DOHH2 (cell line): Measurements from ENCODE around the gene TMOD2.

Experiments used
- EZH2phosphoT487 ChIP-seq: fragments of 200-600 bp; sonication (generic); IDR thresholded peaks from 2 replicates; pipeline ENCODE4 v1.6.1; 2017; ENCODE audit warnings: borderline replicate concordance, mild to moderate bottlenecking, antibody characterized with exemption, low read length, moderate library complexity, mixed read lengths
- TF ChIP-seq, protein P1 (sequence below): fragments of 200-600 bp; sonication (generic); IDR thresholded peaks from one replicate; pipeline ENCODE4 v1.5.1; 2014; ENCODE audit warnings: antibody characterized with exemption, mild to moderate bottlenecking, low read depth, low read length; ENCODE audit not compliant: poor library complexity, severe bottlenecking

DNA sequence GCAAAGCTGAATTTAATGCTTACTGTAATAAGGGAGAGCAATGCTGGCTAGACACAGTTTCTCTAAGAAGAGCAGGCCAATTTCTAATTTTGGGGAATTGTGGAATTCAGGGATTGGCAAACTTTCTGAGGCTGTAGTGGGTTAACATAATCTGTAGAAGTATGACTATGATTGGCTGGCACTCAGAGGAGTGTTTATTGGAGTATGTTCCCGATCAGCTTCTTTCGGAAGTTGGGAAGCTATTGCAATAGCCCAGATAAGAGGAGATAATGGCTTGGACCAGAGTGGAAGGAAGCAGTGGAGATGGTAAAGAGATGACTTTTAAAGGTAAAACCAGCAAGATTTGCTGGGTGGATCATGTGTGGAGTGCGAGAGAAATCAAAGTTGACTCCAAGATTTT lies 97.4 kb downstream of the TMOD2 start:
- TF ChIP-seq, protein P1, sequence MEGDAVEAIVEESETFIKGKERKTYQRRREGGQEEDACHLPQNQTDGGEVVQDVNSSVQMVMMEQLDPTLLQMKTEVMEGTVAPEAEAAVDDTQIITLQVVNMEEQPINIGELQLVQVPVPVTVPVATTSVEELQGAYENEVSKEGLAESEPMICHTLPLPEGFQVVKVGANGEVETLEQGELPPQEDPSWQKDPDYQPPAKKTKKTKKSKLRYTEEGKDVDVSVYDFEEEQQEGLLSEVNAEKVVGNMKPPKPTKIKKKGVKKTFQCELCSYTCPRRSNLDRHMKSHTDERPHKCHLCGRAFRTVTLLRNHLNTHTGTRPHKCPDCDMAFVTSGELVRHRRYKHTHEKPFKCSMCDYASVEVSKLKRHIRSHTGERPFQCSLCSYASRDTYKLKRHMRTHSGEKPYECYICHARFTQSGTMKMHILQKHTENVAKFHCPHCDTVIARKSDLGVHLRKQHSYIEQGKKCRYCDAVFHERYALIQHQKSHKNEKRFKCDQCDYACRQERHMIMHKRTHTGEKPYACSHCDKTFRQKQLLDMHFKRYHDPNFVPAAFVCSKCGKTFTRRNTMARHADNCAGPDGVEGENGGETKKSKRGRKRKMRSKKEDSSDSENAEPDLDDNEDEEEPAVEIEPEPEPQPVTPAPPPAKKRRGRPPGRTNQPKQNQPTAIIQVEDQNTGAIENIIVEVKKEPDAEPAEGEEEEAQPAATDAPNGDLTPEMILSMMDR, result no peak
- no peak for TF ChIP-seq EZH2phosphoT487
